GM20431 (cell line): ENCODE results near the gene IL37.

Experiments used
- in situ Hi-C: fragments of 300-500 bp; cut with MseI, MboI; formaldehyde crosslinking; loops from one replicate; pipeline ENCODE4 v1.15.0; 2020; ENCODE audit warnings: low sequenced_read_pairs; ENCODE audit not compliant: unreplicated experiment

The IL37 gene, protein sequence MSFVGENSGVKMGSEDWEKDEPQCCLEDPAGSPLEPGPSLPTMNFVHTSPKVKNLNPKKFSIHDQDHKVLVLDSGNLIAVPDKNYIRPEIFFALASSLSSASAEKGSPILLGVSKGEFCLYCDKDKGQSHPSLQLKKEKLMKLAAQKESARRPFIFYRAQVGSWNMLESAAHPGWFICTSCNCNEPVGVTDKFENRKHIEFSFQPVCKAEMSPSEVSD

DNA sequence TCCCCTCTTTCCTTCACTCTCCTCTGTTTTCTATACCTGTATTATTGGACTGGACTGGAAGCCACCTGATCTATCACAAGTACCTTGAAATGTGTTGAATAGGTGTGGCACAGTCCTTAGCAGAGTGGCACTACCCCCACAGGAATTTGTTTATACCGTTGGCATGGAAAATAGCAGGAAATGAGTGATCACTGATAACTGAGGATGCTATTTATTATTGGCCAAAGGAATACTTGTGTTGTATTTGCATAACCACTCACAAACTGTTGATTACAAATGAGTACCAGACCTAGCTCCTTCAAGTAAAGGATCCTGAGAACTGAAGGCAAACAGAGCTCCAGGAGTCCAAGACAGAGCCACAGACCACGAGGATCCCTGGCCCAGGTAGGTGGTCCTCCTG is at the start of gene IL37:
Gene IL37, plus strand, starts transcription at position 301 of the 400 bp plus-strand sequence. CDS start 1,848 bp downstream, outside the sequence.
- in situ Hi-C loops: no loop called here

DNA sequence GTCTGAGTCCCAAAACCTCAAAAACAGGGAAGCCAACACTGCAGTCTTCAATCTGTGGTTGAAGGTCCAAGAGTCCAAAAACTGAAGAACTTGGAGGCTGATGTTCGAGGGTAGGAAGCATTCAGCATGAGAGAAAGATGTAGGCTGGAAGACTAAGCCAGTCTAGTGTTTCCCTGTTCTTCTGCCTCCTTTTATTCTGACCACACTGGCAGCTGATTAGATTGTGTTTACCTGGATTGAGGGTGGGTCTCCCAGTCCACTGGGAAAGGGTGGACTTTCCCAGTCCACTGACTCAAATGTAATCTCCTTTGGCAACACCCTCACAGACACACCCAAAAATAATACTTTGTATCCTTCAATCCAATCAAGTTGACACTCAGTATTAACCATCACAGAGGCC is 46.9 kb upstream of the IL37 start:
- in situ Hi-C loops: no loop called here

DNA sequence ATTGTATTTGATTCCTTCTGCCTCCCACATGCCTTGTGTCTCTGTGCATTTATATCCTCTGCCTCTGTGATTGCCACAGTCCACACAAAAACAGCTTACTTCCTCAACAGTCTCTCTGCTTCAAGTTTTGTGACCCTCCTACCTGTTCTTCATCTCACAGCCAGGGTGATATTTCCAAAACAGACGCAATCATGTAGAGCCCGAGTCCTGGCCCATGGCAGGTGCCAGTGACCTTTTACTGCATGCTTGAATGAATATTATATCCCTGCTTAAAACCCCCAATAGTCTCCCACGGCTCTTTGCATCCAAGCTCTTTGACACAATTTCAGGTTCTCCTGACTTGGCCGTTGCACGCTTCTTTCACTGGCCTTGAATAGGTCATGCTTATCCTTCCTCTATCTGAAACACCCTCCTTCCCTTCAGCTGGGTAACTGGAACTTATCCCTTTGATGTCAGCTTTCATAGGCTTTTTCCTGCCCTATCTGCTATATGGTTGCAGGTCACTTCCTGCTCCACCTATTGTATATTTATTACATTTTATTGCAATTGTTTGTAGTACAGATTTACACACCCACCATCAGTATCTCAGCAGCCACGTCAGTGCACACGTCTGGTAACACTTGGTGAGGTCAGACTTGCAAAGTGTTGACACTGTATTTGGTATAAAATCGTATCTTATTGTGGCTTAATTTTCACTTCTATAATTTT is 44.7 kb upstream of the IL37 start:
- in situ Hi-C loops: no loop called here

DNA sequence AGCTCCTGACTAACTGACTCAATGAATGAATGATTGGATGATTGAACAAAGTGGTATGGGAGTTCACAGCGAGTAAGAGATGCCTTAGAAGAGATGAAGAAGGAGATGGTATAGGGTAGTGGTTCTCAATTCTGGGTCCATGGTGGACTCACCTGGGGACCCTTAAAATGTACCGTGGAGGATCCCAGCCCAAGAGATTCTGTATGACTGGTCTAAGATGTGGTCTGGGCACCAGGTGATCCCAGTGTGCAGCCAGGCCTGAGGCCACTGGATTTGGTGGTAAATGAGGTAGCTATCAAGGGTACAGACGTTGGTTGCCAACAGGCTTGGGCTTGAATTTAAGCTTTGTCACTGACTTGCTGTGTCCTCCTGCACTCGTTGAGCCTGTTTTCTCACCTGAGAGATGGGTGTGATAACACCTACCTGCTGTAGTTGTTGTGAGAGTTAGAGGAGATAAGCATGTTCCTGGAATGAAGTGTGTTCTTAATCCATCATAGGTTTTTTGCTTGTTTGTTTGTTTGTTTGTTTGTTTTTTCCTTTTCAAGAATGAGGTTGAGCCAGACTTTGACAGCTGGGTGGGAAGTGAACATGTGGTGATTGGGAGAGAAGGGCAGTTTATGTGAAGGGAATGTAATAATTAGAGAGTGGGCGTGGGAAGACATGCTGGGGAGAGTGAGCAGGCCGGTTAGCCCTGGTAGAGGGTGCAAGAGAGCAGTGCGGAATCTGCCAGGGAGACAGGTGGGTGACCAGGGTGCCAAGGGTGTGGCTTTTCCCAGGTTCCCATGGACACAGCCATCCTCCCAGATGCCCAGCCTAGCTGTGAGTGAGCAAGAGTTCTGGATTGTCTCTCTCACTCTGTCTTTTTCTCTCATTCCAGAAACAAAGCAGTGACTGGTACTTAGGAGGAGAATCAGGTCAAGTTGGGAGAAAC is 43.0 kb upstream of the IL37 start:
- in situ Hi-C loops: no loop called here

DNA sequence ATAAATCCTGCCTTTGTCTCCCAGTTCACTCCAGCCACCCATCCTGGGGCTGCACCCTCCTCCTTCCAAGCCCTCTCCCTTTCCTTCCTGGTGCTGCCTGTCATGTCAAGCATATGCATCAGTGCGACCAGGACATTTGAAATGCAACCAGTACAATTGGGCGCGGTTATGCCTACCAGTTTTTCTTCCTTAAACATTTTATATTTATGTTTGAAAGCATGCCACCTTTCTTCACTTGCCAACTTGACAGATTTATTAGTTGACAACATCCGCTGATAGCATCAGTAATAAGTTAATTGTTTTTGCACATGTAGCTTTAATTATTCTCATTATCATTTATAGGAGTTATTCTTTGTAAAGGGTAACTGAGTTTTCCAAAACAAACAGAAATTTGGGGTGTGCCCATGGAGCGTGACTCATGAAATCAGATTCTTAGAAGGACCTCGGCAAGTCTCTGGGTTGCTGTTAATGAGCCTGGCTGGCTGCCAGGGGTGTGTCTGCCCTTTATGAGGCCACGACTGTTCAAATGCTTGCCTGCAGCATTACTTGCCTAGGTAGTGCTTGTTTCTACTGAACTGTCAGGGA is 41.6 kb upstream of the IL37 start:
- in situ Hi-C loops: no loop called here

DNA sequence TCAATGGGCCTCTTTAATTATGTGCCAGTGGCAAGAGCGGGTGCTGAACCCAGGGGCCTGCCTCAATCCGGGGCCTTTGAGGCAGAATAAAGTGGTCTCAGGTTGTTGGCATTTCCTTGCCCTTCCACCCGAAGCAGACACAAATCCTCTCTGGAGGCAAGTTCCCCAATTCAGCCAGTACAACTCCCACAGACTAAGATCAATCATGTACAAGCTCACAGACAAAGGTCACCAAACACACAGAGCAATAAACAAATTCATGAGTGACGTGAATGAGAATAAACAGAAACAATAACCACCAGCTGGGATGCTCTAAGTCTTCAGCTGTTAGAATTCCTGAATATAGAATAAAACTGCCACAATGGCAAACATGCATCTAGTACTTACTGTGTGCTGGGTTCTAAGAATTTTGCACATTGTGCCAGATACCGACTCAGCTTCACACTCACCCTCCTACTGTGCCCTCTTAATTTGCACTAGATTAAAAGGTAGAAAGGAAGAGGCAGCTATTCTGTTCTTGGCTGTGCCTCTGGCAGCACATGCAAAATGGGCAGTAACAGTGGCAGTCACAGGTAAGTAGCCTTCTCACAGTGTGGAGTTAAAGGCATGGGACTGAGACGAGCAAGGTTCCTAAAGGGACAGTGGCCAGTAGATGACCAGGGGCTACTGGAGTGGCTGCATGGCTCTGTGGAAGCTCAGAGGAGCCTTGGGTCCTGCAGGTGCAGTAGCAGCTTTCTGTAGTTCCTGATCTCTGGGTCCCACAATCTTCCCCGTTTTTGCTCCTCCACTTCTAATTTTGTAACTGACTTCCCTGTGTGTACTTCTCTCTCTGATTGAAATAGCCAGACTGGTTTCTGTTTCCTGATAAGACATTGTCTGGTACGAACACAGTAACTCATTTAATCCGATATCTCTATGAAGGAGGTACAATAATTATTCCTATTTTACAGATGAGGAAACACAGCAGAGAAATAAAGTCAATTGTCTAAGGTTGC is 39.8 kb upstream of the IL37 start:
- in situ Hi-C loops: no loop called here

DNA sequence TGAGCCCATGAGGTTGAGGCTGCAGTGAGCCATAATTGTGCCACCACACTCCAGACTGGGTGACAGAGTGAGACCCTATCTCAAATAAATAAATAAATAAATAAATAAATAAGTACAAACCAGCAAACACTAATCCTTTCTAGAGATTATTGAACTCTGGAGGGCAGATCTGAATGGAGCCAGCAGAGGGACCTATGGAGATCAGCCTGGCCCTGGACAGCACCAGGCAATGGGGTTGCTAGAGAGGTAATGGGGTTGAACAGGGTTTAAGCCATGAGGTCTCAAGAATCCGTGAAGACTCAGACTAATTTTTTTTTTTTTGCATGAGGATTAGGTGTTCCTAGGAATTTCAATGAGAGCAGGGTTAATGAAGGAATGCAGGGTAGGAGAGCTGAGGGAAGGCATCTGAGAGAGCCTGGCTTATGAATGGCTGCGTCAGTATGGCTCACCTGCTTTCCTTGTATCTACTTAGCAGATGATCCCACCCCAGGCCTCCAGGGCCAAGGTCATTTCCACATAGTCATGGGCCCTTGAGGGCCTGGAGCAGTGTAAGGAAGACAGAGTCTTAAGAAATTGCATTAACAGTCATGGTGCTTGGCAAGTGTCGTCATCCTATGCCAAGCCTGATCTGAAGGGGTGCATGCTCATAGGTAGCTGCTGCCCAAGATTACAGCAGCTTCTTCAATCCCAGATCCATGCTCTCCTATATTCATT is 34.6 kb upstream of the IL37 start:
- in situ Hi-C loops: no loop called here

DNA sequence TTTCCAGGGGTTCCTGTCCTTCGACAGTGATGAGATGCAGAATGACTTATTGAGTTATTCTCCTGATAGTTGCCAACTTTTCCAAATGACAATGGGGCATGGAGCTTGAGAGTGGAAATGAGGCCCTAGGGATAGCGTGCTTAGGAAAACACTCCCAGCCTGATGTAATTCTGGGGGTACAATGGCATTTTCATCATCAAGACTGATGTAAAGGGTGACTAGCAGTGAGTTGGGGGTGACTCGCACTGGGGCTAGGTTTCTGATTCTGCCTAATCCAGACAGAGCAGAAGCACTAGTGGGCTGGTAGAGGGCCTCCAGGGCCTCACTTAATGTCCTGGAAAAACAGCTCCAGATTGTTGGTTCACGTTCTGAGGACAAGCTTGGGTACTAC is 34.0 kb upstream of the IL37 start:
- in situ Hi-C loops: no loop called here

DNA sequence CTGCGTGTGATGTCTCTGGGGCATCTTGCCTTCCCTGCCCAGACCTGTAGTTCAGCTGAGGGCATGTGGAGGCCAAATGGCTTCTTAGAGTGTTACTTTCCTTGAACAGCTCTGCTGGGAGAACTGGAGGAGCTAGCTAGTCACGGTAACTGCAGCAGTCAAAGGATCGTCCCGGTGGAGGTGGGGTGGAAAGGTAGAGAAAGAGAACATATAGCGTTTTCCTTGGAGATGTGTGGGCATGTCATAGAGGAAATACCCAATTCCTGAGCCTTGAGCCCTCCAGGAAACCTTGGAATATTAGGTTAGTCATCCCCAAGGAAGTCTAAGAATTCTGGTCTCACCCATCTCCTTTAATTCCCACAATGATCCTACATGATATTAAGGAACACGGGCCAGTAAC is 33.5 kb upstream of the IL37 start:
- in situ Hi-C loops: no loop called here

DNA sequence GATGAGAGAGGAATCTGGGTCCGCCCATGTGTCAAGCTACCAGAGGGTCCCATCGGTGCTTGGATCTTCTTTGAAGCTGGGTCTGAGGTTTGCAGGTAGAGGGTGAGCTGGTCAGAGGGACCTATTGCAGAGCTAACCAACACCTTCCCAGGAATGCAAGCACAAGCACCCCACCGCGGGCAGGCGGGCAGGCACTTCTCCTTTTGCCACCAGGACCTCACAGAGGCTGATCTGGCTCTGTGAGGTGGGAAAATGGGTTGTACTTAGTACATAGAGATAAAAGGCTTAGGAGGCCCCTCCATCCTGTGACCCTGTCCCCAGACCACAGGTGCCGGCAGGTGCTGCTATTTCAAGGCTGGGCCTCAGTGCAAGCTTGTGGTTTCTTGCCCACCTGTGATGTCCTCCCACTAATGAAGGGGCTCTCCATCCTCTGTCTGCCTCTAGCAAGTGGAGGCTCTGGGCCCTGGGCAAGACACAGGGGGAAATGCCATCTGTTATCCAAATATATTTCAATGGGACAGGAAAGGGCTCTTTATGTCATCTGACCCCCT is 31.4 kb upstream of the IL37 start:
- in situ Hi-C loops: loop anchor here (10.0 kb wide), 1 partner anchor 125 kb away; no protein-coding TSS in a partner anchor

DNA sequence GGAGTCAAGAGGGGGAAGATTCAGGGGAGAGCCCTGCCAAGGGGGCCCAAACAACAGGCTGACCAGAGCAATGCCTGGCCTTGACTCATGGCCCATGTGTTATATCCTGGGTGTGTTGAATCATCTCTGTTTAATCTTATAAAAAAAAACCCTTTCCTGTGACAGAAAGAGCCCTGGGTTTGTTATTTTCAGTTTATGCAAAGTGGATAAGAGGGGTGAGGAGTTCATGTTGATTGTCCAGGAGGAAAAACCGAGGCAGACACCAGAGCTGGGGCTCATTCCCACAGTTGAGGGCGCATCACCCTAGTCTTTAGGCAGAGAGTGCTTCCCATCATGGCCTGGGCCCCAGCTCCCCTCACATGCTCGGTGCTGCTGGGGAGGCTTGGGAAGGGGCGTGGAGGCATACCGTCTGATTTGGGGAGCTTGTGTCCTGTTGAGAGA is 30.9 kb upstream of the IL37 start:
- in situ Hi-C loops: loop anchor here (10.0 kb wide), 1 partner anchor 125 kb away; no protein-coding TSS in a partner anchor

DNA sequence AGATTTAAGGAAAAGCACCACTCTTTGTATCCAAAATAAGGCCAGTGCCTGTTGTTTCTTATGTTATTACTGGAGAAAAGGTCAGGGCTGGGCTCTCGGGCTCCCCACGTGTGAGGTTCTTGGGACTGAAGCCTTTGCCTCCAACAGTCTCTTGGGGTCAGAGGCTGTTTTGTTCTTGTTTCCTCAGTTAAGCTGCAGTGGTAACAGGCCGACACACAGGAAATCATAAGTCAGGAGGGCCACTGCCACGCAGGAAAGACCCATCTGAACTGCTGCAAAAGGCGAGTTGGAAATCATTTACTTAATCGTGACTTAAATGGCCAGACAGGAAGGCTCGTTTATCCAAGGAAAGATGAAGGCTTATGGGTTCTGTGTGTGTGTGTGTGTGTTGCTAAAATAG is 30.3 kb upstream of the IL37 start:
- in situ Hi-C loops: loop anchor here (10.0 kb wide), 1 partner anchor 126 kb away; no protein-coding TSS in a partner anchor

DNA sequence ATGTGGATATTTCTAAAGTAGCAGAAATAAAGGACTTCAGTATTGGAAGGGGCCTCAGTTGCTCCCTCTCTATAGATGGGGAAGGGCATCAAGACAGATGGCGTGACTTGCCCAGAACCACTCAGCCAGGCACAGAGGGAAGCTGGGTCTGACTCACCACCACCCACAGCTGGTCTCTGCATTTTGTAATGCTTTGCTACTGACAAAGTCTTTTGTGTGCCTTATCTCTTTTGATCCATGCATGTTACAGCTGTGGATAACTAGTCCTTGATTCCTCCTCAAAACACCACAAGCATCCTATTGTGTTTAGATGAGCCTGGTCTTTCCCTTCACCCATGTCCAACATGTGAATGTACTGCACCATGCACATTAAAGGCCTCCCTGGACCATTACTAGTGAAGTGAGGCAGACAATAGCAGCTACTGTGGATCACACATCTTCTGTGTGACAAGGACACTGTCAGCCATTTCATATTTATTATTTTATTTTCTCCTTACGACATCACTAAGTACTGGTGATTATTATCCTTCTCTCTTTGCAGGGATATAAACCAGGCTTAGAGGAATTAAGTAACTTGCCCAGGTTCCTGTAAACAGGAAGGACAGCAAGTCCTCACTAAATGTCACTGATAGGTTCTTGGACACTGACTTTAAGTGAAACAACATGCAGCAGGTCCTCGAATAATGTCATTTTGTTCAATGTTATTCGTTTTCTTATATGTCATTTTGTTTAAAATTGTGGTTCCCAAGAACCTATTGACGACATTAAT is 29.6 kb upstream of the IL37 start:
- in situ Hi-C loops: loop anchor here (10.0 kb wide), 1 partner anchor 127 kb away; no protein-coding TSS in a partner anchor

DNA sequence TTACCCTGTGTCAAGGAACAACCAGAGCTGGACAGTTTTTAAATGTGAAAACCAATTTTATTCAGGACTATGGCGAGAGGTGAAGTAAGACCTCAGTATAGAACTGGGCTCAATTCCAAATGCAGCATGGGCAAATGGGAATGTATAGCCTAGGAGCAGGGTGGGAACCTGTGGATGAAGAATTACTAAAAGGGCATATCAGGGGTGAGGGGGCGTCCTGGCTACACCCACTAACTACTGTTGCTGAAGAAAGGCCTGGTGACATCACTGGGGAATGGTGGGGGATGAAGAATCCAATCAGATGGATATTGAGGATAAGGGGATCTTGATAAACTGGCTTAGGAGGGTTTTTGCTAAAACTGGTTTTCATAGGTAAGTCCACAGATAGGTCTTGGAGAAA is 27.3 kb upstream of the IL37 start:
- in situ Hi-C loops: loop anchor here (10.0 kb wide), 1 partner anchor 129 kb away; no protein-coding TSS in a partner anchor

DNA sequence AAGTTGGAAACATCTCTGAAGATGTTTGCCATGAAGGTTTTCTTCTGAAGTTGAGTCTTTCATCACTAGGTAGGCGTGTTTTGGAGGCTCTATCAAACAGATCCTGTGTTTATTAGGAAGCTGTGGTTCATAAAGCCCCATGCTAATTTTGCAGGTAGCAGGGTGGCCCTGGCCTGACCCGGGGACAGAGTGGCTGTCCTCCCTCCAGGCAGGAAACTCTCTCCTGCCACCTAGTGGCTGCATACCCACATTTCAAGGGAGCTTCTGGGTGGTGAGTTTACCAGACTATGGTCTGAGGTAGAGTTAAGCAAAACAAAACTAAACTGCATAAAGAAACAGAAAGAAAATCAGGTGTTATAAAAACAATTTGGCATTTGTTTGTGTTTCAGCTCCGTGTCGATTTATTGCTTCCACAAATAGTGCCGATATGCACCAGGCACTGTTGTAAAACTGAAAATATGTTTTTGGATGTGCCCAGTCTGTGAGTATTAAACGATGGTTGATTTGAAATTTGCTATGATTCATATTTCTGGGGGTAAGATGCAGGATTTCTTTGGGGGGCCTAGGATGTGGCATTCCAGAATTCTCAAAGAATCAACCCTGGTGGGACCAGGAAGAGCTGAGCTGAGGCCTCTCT is 26.0 kb upstream of the IL37 start:
- in situ Hi-C loops: loop anchor here (10.0 kb wide), 1 partner anchor 130 kb away; no protein-coding TSS in a partner anchor

DNA sequence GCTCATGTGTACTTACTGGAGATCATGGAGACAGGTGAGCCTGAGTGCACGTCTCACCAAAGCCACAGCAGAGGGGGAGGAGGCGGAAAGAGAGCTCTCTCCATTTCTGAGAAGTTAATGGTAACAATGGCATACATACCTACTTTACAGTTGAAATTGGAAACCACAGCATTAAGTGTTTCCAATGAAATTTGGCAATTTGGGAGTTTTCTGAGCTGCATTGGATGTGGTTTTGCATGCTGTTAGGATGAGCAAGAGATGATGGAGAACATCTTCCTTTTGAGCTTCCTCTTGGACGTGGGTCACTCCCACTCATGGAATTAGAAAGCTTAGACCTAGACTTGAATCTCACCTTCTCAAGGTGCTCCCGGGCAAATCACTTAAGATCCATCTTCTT is 25.5 kb upstream of the IL37 start:
- in situ Hi-C loops: loop anchor here (10.0 kb wide), 1 partner anchor 131 kb away; no protein-coding TSS in a partner anchor

DNA sequence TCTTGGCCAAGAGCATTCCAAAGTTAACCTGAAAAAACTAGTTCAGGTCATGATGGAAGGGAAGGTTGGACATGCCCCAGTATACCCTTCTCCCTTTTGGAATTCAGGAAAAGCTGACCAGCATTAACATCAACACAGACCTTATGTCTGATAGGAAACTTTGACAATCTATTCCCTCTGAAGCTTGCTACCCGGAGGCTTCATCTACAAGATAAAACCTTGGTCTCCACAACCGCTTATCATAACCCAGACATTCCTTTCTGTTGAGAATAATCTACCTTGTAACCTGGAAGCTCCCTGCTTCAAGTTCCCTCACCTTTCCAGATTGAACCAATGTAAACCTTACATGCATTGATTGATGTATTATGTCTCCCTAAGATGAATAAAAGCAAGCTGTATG is 24.7 kb upstream of the IL37 start:
- in situ Hi-C loops: loop anchor here (10.0 kb wide), 1 partner anchor 131 kb away; no protein-coding TSS in a partner anchor
